CD4-positive, alpha-beta T cell (primary cell): ENCODE measurements around the gene SND1. TPM values are rescaled to one million over a fixed set of nuclear protein-coding genes. Genes with fewer than 3 reads are reported as not detected.

Experiments
- ATAC-seq: fragments of 200-7000 bp; cut with Tn5 transposase; one replicate; pipeline ENCODE4 v1.10.0; 2022; ENCODE audit warnings: mild to moderate bottlenecking; ENCODE audit not compliant: poor library complexity
- CTCF ChIA-PET: fragments of 350-600 bp; sonication (Branson Sonifier 250); formaldehyde crosslinking; loops from one replicate; lab custom pipeline; 2021; ENCODE audit warnings: antibody characterized with exemption, inconsistent platforms; lab: Charles Lee
- POLR2A ChIA-PET: fragments of 350-600 bp; sonication (Branson Sonifier 250); formaldehyde crosslinking; loops from one replicate; lab custom pipeline; 2021; ENCODE audit warnings: antibody characterized with exemption, inconsistent platforms; lab: Charles Lee
- DNase-seq, 14 experiments: peaks; one replicate each; pipeline ENCODE4 v3.0.0-alpha.2; 2013 to 2020; ENCODE audit warnings: mixed read lengths in 2 of 14
- H3K27ac ChIP-seq, 2 donors: one replicate each; pipeline versions ENCODE4 v1.5.1 to v1.7.0; 2013; ENCODE audit warnings: low read length in 2 of 2, low read depth in 1 of 2, mild to moderate bottlenecking in 1 of 2
- H3K27me3 ChIP-seq, 2 experiments: 1 replicate in 1 of 2; 2 replicates in 1 of 2; pipeline versions ENCODE4 v1.6.1 to v1.7.0; 2013; ENCODE audit warnings: low read length in 2 of 2, control low read depth in 1 of 2, mild to moderate bottlenecking in 1 of 2, moderate library complexity in 1 of 2; ENCODE audit not compliant: insufficient read depth in 2 of 2, control insufficient read depth in 1 of 2
- H3K36me3 ChIP-seq: one replicate; pipeline ENCODE4 v1.6.1; 2013; ENCODE audit warnings: low read length, control low read depth; ENCODE audit not compliant: insufficient read depth
- H3K4me1 ChIP-seq: one replicate; pipeline ENCODE4 v1.6.1; 2013; ENCODE audit warnings: low read length, control low read depth; ENCODE audit not compliant: insufficient read depth
- H3K4me3 ChIP-seq: one replicate; pipeline ENCODE4 v1.5.1; 2013; ENCODE audit warnings: mild to moderate bottlenecking, low read length, moderate library complexity
- H3K9me3 ChIP-seq, 2 experiments: 1 replicate in 1 of 2; 2 replicates in 1 of 2; pipeline versions ENCODE4 v1.6.1 to v1.7.0; 2013; ENCODE audit warnings: low read length in 2 of 2, mild to moderate bottlenecking in 2 of 2, control low read depth in 1 of 2, moderate library complexity in 1 of 2; ENCODE audit not compliant: control insufficient read depth in 1 of 2, insufficient read depth in 1 of 2
- H3K27ac Mint-ChIP-seq: one replicate; pipeline ENCODE4 v1.8.0; 2020; ENCODE audit warnings: mixed read lengths
- H3K27me3 Mint-ChIP-seq: one replicate; pipeline ENCODE4 v1.8.0; 2021; ENCODE audit warnings: mixed read lengths
- H3K36me3 Mint-ChIP-seq: one replicate; pipeline ENCODE4 v1.8.0; 2021; ENCODE audit warnings: low read depth, mixed read lengths
- H3K4me1 Mint-ChIP-seq: one replicate; pipeline ENCODE4 v1.8.0; 2021; ENCODE audit warnings: low read depth, mixed read lengths
- H3K4me3 Mint-ChIP-seq: one replicate; pipeline ENCODE4 v1.8.0; 2020; ENCODE audit warnings: mild to moderate bottlenecking, mixed read lengths
- H3K9me3 Mint-ChIP-seq: one replicate; pipeline ENCODE4 v1.8.0; 2020; ENCODE audit warnings: mixed read lengths
- intact Hi-C, 2 experiments: fragments of 100-400 bp; cut with DNase I in 1 of 2; cut with micrococcal nuclease in 1 of 2; formaldehyde crosslinking; loops; one replicate each; pipeline versions ENCODE4 v1.15.1 to v1.9.0; 2023 to 2025; cut with DNase I, micrococcal nuclease
- total RNA-seq, 174 experiments: library from RNA in 2 of 174; stranded (reverse) in 2 of 174; gene quantifications; one replicate each; pipeline ENCODE4 v1.2.3 and lab custom pipeline; 2021 to 2026
- TF ChIP-seq, protein P1 (sequence below): fragments of 200-600 bp; IDR thresholded peaks from one replicate; pipeline ENCODE4 v1.8.0; 2022; ENCODE audit warnings: antibody characterized with exemption, mild to moderate bottlenecking

SND1 gene
- total RNA-seq, 2 experiments from 2014 or later: 104 to 113 TPM

DNA sequence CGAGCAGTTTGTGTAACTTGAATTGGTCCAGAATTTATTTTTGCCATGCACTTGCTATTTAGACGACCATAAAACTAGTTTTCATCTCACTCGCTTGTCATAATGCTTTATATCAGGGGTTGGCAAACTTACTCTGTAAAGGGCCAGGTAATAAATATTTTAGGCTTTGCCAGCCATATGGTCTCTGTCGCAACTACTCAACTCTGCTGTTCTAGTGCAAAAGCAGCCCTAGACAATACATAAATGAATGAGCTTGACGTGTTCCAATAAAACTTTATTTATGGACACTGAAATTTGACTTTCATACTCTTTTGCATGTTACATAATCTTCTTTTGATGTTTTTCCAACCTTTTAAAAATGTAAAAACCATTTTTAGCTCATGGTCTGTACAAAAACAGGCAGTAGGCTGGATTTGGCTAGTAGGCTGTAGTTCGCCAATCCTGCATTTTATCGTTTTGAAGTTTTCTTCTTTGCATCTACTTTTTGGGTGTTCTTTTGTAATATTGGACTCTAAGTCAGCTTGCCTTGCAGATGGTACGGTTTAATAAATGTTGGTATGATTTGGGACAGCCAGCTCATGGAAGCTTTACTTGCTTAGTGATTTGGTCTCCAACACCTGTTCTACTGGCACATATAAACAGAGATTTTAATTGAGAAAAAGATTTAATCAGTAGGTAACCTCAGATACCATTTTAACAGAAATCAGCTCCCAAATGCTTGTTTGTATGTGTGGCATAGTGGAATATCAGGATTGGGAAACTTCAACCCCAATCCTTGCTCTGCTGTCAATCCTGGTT, 25.6 kb downstream of the SND1 start:
- Histone ChIP-seq H3K9me3 (peaks cover 0 to 6% of the 10 kb centered on the region in 2 experiments), H3K27me3 (no peaks in the 10 kb centered on the region), H3K27ac (no peak overlapping the region), H3K4me3 (no peak overlapping the region), H3K36me3 (peaks cover 24% of the 10 kb centered on the region), H3K4me1 (no peaks in the 10 kb centered on the region)
- H3K4me3 Mint-ChIP-seq: no peak overlapping the region
- H3K27ac Mint-ChIP-seq: no peak overlapping the region
- POLR2A ChIA-PET: no interaction called here
- no peak for DNase-seq
- no peaks in the 10 kb centered on the region for H3K27me3 Mint-ChIP-seq
- TF ChIP-seq, protein P1, sequence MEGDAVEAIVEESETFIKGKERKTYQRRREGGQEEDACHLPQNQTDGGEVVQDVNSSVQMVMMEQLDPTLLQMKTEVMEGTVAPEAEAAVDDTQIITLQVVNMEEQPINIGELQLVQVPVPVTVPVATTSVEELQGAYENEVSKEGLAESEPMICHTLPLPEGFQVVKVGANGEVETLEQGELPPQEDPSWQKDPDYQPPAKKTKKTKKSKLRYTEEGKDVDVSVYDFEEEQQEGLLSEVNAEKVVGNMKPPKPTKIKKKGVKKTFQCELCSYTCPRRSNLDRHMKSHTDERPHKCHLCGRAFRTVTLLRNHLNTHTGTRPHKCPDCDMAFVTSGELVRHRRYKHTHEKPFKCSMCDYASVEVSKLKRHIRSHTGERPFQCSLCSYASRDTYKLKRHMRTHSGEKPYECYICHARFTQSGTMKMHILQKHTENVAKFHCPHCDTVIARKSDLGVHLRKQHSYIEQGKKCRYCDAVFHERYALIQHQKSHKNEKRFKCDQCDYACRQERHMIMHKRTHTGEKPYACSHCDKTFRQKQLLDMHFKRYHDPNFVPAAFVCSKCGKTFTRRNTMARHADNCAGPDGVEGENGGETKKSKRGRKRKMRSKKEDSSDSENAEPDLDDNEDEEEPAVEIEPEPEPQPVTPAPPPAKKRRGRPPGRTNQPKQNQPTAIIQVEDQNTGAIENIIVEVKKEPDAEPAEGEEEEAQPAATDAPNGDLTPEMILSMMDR: no peak
- peaks cover 15% of the 10 kb centered on the region for H3K9me3 Mint-ChIP-seq
- H3K4me1 Mint-ChIP-seq: peaks cover 32% of the 10 kb centered on the region
- intact Hi-C loops: no loop called here
- H3K36me3 Mint-ChIP-seq: peaks cover 85% of the 10 kb centered on the region
- CTCF ChIA-PET: interaction anchor here (0.7 kb wide), 1 partner anchor 33 kb away, joined by 3 read pairs; no protein-coding TSS in a partner anchor
- ATAC-seq: no peak

- H3K27ac Mint-ChIP-seq: no peak overlapping the region
- TF ChIP-seq, protein P1: no peak
- H3K4me1 ChIP-seq: peaks cover 2% of the 10 kb centered on the region
- DNase-seq (no peak), ATAC-seq (no peak)
- H3K4me1 Mint-ChIP-seq: peaks cover 39% of the 10 kb centered on the region
- no peaks in the 10 kb centered on the region for H3K27me3 Mint-ChIP-seq
- H3K9me3 Mint-ChIP-seq: peaks cover 15% of the 10 kb centered on the region
- no peak overlapping the region for H3K4me3 ChIP-seq
- H3K27me3 ChIP-seq: no peaks in the 10 kb centered on the region
- ChIA-PET POLR2A (no interaction called here), CTCF (interaction anchor here (0.7 kb wide), 1 partner anchor 32 kb away, joined by 3 read pairs; no protein-coding TSS in a partner anchor)
- no peak overlapping the region for H3K27ac ChIP-seq
- peaks cover 24% of the 10 kb centered on the region for H3K36me3 ChIP-seq
- intact Hi-C loops: no loop called here
- no peak overlapping the region for H3K4me3 Mint-ChIP-seq
- peaks cover 0 to 6% of the 10 kb centered on the region in 2 experiments for H3K9me3 ChIP-seq
- peaks cover 89% of the 10 kb centered on the region for H3K36me3 Mint-ChIP-seq
Observed at GRCh38 chr7:127678337-127678736, 26.3 kb downstream of the SND1 start.

GRCh38 chr7:127678947-127679346, 27.0 kb downstream of the SND1 start:
- no peak overlapping the region for H3K4me3 Mint-ChIP-seq
- intact Hi-C loops: no loop called here
- Histone ChIP-seq H3K9me3 (peaks cover 0 to 6% of the 10 kb centered on the region in 2 experiments), H3K36me3 (peaks cover 24% of the 10 kb centered on the region), H3K4me3 (no peak overlapping the region), H3K27me3 (no peaks in the 10 kb centered on the region), H3K27ac (no peak overlapping the region), H3K4me1 (peaks cover 2% of the 10 kb centered on the region)
- no peaks in the 10 kb centered on the region for H3K27me3 Mint-ChIP-seq
- H3K36me3 Mint-ChIP-seq: peaks cover 86% of the 10 kb centered on the region
- no peak overlapping the region for H3K27ac Mint-ChIP-seq
- DNase-seq (no peak), ATAC-seq (no peak)
- TF ChIP-seq, protein P1: no peak
- peaks cover 15% of the 10 kb centered on the region for H3K9me3 Mint-ChIP-seq
- CTCF ChIA-PET: no interaction called here
- POLR2A ChIA-PET: no interaction called here
- H3K4me1 Mint-ChIP-seq: peaks cover 45% of the 10 kb centered on the region
